Stimulated activated CD8-positive, alpha-beta memory T cell treated with anti-CD3 and anti-CD28 coated beads, Interleukin-12 subunit alpha, Interleukin-12 subunit beta, amount 100 ng/mL, for 24 hours (primary cell): ENCODE results near the gene PPM1F.
A peak's percentile ranks its signal among the peaks of the same experiment; 100 is the strongest.

Experiments used
- DNase-seq: peaks from one replicate; pipeline ENCODE4 v3.0.0-alpha.2; 2020; ENCODE audit errors: extremely low read depth

Gene PPM1F, protein sequence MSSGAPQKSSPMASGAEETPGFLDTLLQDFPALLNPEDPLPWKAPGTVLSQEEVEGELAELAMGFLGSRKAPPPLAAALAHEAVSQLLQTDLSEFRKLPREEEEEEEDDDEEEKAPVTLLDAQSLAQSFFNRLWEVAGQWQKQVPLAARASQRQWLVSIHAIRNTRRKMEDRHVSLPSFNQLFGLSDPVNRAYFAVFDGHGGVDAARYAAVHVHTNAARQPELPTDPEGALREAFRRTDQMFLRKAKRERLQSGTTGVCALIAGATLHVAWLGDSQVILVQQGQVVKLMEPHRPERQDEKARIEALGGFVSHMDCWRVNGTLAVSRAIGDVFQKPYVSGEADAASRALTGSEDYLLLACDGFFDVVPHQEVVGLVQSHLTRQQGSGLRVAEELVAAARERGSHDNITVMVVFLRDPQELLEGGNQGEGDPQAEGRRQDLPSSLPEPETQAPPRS

GRCh38 chr22:21952586-21953571 is at the start of gene PPM1F:
PPM1F (minus strand) TSS chr22:21952848; CDS start chr22:21946048, 6,800 bp downstream.
- DNase-seq = peak; percentile 68

DNA sequence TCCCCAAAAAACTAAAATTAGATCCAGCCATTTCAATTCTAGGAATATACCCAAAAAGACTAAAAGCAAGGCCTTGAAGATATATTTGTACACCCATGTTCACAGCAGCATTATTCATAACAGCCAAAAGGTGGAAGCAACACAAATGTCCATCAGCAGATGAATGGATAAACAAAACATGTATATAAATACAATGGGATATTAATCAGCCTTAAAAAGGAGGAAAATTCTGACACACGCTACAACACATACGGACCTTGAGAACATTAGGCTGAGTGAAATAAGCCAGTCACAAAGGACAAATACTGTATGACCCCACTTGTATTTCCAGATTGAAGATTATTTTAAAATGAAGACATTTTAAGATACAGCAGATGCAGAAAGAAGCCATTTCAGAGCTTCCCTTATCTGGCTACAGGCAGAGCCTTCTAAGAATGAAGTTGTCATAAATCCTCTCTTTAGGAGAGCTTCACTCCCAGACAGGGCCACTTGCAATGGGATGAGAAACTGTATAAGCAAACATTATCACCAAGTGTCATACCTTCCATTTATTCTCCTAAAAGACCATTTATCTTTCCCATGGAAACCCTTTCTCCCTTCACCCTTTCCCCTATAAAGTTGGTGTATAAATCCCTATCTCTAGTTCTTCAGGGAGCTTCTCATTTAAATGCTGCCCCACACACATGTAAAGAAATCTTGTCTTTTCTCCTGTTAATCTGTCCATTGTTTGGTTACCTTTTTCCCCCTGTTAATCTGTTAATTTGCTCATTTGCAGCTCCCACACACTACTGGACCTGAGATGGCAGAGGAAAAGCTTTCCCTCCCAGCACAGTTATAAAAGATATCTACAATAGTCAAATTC is 49.2 kb upstream of the PPM1F start:
- DNase-seq = no peak

- DNase-seq = no peak
These were observed 46.1 kb upstream of the PPM1F start for GRCh38 chr22:21998595-21999247.

DNA sequence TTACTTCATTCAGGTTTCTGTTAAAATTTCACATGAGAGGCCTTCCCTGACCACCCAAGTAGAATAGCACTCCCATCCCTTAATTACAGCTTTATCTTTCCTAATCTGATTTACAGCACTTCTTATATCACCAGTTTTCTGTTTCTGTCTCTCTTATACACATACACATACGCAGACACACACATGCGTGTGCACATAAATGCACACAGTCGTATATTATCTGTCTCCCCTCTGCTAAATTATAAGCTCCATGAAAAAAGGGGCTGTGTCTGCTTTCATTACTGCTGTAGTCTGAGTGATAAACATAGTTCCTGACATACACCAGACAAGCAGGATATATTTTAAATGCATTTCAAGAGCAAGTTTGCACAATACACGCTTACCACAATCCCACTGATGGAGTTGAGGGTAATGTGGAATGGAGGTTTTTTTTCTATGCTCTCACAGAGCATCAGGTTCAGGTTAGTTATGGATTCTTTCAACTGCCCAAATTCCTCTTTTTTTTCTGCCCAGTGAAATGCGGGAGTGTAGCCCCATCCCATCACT is 43.6 kb upstream of the PPM1F start:
- no peak for DNase-seq

DNA sequence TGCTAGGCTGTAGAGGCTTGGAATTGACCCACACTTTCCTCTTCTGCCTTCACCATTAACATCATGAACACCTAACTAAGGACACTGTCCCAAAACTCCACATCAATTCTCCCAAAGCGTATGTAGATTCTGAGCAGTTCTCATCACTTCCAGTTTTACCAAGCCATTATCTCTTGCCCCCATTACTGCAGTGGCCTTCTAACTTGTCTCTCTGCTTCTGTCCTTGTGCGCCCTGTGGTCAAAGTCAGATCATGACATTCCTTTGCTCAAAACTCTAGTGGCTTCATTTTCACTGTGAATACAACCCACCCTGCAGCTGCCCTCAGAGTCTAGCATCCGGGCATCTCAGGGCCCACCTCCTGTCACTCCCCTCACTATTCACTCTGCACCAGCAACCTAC is 43.0 kb upstream of the PPM1F start:
- DNase-seq = no peak

GRCh38 chr22:21994881-21995444 is 42.3 kb upstream of the PPM1F start:
- DNase-seq = no peak

GRCh38 chr22:21992593-21993237 is 40.1 kb upstream of the PPM1F start:
- no peak for DNase-seq

DNA sequence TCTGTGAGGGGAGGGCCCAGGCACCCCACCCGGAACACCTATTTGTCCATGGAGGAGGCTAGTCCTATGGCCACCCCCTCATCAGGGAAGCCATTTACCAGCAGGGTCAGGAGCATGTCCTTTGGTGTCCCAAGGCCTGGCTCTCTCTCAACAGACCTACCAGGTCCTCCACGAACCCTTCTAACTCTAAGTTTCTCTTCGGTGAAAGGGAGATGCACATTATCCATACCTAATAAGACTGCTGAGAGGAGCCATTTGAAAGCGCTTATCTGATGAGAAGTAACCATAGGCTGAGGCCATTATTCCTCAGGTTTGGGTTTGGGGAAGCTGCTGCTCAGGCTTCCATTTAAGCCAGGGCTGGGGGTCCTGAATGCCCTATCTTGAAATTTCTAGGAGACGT is 39.1 kb upstream of the PPM1F start:
- no peak for DNase-seq

GRCh38 chr22:21991304-21991596 is 38.6 kb upstream of the PPM1F start:
- DNase-seq = no peak

GRCh38 chr22:21990445-21991303 is 38.0 kb upstream of the PPM1F start:
- no peak for DNase-seq

DNA sequence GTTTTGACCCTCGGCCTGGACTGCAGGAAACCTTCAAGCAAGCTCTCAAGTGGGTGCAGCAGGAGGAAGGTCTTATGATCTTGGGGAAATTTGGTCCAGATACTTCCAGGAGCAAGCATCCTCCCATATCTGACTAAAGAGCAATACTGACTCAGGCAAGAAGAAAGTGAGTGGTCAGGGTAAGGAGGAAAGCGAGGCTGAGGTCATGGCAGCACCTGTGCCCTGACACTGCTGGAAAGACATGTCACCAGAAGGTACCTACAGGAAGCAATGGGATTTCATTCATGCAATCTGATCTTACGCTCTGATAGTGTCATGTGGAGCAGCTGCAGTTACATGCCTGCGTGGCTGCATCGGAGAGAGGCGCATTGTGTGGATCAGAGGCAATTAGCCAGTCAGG is 36.4 kb upstream of the PPM1F start:
- no peak for DNase-seq

DNA sequence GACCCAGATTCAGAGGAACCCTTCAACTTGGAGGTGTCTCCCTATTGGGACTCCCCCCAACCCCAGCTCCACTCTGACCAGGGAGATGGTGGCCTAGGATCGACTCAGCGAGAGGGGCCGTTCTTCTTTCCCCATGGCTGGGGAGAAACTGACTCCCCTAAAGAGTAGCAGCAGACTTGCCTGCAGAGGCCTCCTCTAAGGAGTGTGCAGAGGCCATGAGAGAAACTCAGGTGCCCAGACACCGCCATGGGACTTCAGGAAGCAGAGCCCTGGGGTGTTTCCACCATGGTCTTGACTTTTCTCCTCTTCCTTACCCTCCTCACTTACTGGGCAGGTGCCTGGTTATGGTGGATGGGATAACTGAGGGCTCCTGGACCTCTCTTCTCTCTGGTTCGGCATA is 32.6 kb upstream of the PPM1F start:
- DNase-seq = no peak

GRCh38 chr22:21984793-21985192 is 32.1 kb upstream of the PPM1F start:
- no peak for DNase-seq

DNA sequence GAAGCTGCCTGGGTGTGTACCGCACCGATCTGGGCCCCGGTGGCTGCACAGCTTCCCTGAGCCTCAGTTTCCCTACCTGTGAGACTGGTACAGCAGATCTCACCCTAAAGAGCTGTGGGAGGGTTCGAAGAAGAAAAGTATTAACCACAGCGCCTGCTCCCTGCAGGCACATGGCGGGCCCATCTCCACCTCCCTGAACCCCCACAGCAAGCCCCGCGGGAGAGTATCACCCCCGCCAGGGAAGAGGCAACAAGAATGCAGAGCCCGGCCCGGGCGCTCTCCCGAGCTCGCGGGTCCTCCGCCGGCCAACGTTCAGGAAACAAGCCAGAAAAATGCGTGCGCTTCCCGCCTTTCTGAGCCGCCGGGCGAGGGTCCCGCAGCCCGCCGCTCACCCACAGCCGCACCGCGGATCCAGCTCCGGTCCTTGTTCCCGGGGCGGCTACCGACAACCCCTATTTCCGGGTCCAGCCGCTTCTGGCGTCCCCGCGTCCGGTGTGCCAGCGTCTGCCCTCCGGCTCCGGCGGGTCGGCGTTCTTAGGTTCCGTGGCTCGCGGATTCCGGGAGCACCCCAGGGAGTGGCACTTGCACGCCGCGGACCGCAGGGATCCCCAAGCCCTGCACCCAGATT is 29.8 kb upstream of the PPM1F start, which contains the start of gene TOP3B:
Gene TOP3B (minus strand): TSS at position 450 of the 628 bp plus-strand sequence. CDS start 7,078 bp downstream, outside the sequence.
- peak; percentile 63 for DNase-seq

GRCh38 chr22:21981874-21982273 is 29.2 kb upstream of the PPM1F start:
- DNase-seq = no peak

DNA sequence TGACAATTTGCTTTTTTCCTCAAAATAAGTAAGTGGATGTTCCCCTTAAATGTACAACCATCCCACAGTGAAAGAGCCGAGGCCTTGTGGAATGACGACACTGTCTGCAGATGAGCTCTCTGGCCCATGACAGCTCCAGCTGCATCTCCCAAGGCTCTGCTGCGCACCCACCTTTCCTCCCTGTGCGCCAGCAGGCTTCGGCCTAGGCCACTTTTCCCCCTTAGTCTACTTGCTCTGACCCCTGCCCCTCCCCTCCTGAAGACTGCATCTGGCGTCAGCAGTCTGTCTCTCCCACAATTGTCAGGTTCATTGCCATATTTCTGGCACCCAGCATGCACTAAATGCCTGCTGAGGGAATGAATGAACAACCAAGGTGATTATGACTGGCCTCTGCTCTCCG is 27.9 kb upstream of the PPM1F start:
- DNase-seq = no peak

GRCh38 chr22:21978564-21979386 is 26.1 kb upstream of the PPM1F start:
- no peak for DNase-seq

- DNase-seq = no peak
These were observed 25.2 kb upstream of the PPM1F start for GRCh38 chr22:21977814-21978213.
